Adrenal gland (tissue), 5 donors: ENCODE data around the gene ERBB2.

ENCODE experiments used
- POLR2A ChIP-seq, 2 donors: fragments of 450-650 bp; IDR thresholded peaks; one replicate each; pipeline ENCODE4 v1.6.1; 2017; ENCODE audit warnings: antibody characterized with exemption in 2 of 2, mild to moderate bottlenecking in 2 of 2, moderate library complexity in 1 of 2
- TF ChIP-seq, protein P1 (sequence below), 6 experiments: fragments of 450-650 bp in 4 of 6; fragments of 200-600 bp in 2 of 6; sonication (generic) in 1 of 6; IDR thresholded peaks; 1 replicate in 5 of 6; 2 replicates in 1 of 6; pipeline versions ENCODE4 v1.5.1 to v1.8.0; 2016 to 2021; ENCODE audit warnings: antibody characterized with exemption in 6 of 6, mild to moderate bottlenecking in 2 of 6, moderate library complexity in 1 of 6
- donor health status: DM: no; HTN: no; CAD: no.

DNA sequence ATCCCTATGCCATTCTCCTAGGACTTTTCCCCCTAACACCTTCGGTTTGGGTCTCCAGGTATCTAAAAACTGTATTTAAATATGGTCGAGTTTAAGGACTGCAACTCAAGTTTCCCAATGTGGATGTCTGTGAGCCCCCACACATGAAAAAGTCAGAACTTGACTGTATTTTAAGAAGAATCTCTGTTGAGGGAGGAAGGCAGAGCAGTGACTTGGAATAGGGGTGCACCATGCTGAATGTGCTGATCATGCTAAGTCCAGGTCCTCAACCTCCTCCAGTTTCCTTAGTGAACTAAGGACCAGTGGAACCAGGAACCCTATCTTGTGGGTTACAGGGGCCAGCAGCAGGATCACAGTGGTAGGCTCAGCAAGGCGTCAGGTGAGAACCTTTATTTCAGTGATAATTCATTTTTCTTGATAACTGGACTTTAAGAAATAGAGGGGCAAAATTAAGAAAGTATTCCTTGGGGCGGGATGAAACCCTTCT is 57.4 kb downstream of the ERBB2 start:
- TF ChIP-seq, protein P1, sequence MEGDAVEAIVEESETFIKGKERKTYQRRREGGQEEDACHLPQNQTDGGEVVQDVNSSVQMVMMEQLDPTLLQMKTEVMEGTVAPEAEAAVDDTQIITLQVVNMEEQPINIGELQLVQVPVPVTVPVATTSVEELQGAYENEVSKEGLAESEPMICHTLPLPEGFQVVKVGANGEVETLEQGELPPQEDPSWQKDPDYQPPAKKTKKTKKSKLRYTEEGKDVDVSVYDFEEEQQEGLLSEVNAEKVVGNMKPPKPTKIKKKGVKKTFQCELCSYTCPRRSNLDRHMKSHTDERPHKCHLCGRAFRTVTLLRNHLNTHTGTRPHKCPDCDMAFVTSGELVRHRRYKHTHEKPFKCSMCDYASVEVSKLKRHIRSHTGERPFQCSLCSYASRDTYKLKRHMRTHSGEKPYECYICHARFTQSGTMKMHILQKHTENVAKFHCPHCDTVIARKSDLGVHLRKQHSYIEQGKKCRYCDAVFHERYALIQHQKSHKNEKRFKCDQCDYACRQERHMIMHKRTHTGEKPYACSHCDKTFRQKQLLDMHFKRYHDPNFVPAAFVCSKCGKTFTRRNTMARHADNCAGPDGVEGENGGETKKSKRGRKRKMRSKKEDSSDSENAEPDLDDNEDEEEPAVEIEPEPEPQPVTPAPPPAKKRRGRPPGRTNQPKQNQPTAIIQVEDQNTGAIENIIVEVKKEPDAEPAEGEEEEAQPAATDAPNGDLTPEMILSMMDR (IDR thresholded peaks at IDR 0.05), result no peak
- no peak for TF ChIP-seq POLR2A (IDR thresholded peaks at IDR 0.05)
